ENCODE measurements around the gene HACL1. TPM values are rescaled to one million over a fixed set of nuclear protein-coding genes. Genes with fewer than 3 reads are reported as not detected.
"Not testable (repeated sequence)": the region's sequence is repeated elsewhere in the genome, so short reads cannot be mapped to it uniquely, and the experiment has no call there.

The HACL1 gene
- total RNA-seq, 1 experiment from 2014 or later, result 18.6 TPM

GRCh38 chr3:15536856-15537255, 64.5 kb downstream of the HACL1 start:
- DNase-seq (ENCODE audit: low spot score), result no peak
- ChIA-PET CTCF (no interaction called here), POLR2A (ENCODE audit: low non-redundant PET) (no interaction called here)
- Histone ChIP-seq H3K9me3 (ENCODE audit: low read depth, low read length, poor library complexity, severe bottlenecking) (no peaks in the 10 kb centered on the region), H3K36me3 (ENCODE audit: insufficient read depth, low read length, poor library complexity, severe bottlenecking) (no peaks in the 10 kb centered on the region), H3K27me3 (replicated peaks; ENCODE audit: insufficient read depth, low read depth, low read length, poor library complexity) (no peaks in the 10 kb centered on the region), H3K27ac (ENCODE audit: low read depth, low read length, poor library complexity, severe bottlenecking) (no peak overlapping the region), H3K4me1 (ENCODE audit: insufficient read depth, low read length, poor library complexity, severe bottlenecking) (no peaks in the 10 kb centered on the region), H3K4me3 (ENCODE audit: low read depth, low read length, poor library complexity, severe bottlenecking) (no peak overlapping the region)
- TF ChIP-seq CTCF (conservative IDR thresholded peaks at IDR 0.05; ENCODE audit: low read depth, low read length) (no peak), EZH2 (IDR thresholded peaks at IDR 0.05; ENCODE audit: borderline replicate concordance, low read depth, low read length, poor library complexity, severe bottlenecking) (no peak)
- BruUV-seq (replicated peaks), result no TSS peak
- intact Hi-C loops (cut with micrococcal nuclease; ENCODE audit: unreplicated experiment), result no loop called here

- BruUV-seq (replicated peaks), result no TSS peak
Measured at GRCh38 chr3:15535732-15536131, 65.6 kb downstream of the HACL1 start.

GRCh38 chr3:15532614-15533013, 68.8 kb downstream of the HACL1 start:
- H3K27me3 ChIP-seq (replicated peaks; ENCODE audit: insufficient read depth, low read depth, low read length, poor library complexity); H3K36me3 ChIP-seq (ENCODE audit: insufficient read depth, low read length, poor library complexity, severe bottlenecking); intact Hi-C loops (cut with micrococcal nuclease; ENCODE audit: unreplicated experiment); CTCF ChIA-PET; BruUV-seq (replicated peaks); H3K27ac ChIP-seq (ENCODE audit: low read depth, low read length, poor library complexity, severe bottlenecking); H3K9me3 ChIP-seq (ENCODE audit: low read depth, low read length, poor library complexity, severe bottlenecking); H3K4me1 ChIP-seq (ENCODE audit: insufficient read depth, low read length, poor library complexity, severe bottlenecking); H3K4me3 ChIP-seq (ENCODE audit: low read depth, low read length, poor library complexity, severe bottlenecking); DNase-seq (ENCODE audit: low spot score); POLR2A ChIA-PET (ENCODE audit: low non-redundant PET): not testable (repeated sequence)

More at GRCh38 chr3:15535732-15536131, 65.6 kb downstream of the HACL1 start:
- POLR2A ChIA-PET (ENCODE audit: low non-redundant PET), result no interaction called here
- no peak for TF ChIP-seq CTCF (conservative IDR thresholded peaks at IDR 0.05; ENCODE audit: low read depth, low read length)
- no peak for TF ChIP-seq EZH2 (IDR thresholded peaks at IDR 0.05; ENCODE audit: borderline replicate concordance, low read depth, low read length, poor library complexity, severe bottlenecking)
- CTCF ChIA-PET, result no interaction called here
- no peak for DNase-seq (ENCODE audit: low spot score)
- Histone ChIP-seq H3K9me3 (ENCODE audit: low read depth, low read length, poor library complexity, severe bottlenecking) (no peaks in the 10 kb centered on the region), H3K36me3 (ENCODE audit: insufficient read depth, low read length, poor library complexity, severe bottlenecking) (no peaks in the 10 kb centered on the region), H3K27me3 (replicated peaks; ENCODE audit: insufficient read depth, low read depth, low read length, poor library complexity) (no peaks in the 10 kb centered on the region), H3K4me1 (ENCODE audit: insufficient read depth, low read length, poor library complexity, severe bottlenecking) (no peaks in the 10 kb centered on the region), H3K4me3 (ENCODE audit: low read depth, low read length, poor library complexity, severe bottlenecking) (no peak overlapping the region), H3K27ac (ENCODE audit: low read depth, low read length, poor library complexity, severe bottlenecking) (no peak overlapping the region)
- intact Hi-C loops (cut with micrococcal nuclease; ENCODE audit: unreplicated experiment), result no loop called here

DNA sequence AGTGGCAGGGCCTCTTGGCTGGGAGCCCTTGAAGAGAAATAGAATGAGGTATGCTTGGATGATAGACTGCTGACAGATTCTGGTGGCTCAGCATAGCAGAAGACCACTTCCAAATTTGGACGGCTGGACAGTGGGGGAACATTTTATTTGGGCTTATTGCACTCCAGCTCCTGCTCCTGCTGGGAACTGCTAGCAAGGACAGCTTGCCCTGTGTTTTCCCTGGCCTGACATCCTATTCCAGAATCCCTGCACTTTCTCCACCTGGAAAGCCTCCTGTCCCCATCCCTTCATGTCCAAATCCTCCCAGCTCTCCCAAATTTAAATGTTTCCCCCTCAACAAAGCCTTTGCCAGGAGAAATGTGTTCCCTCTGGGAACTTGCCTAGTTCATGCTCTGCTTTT, 70.0 kb downstream of the HACL1 start:
- Histone ChIP-seq H3K27ac (ENCODE audit: low read depth, low read length, poor library complexity, severe bottlenecking) (no peak overlapping the region), H3K4me3 (ENCODE audit: low read depth, low read length, poor library complexity, severe bottlenecking) (no peak overlapping the region), H3K9me3 (ENCODE audit: low read depth, low read length, poor library complexity, severe bottlenecking) (no peaks in the 10 kb centered on the region), H3K4me1 (ENCODE audit: insufficient read depth, low read length, poor library complexity, severe bottlenecking) (no peaks in the 10 kb centered on the region), H3K27me3 (replicated peaks; ENCODE audit: insufficient read depth, low read depth, low read length, poor library complexity) (no peaks in the 10 kb centered on the region), H3K36me3 (ENCODE audit: insufficient read depth, low read length, poor library complexity, severe bottlenecking) (no peaks in the 10 kb centered on the region)
- POLR2A ChIA-PET (ENCODE audit: low non-redundant PET), result no interaction called here
- no peak for TF ChIP-seq EZH2 (IDR thresholded peaks at IDR 0.05; ENCODE audit: borderline replicate concordance, low read depth, low read length, poor library complexity, severe bottlenecking)
- TF ChIP-seq CTCF (conservative IDR thresholded peaks at IDR 0.05; ENCODE audit: low read depth, low read length), result no peak
- CTCF ChIA-PET, result no interaction called here
- DNase-seq (ENCODE audit: low spot score), result no peak
- intact Hi-C loops (cut with micrococcal nuclease; ENCODE audit: unreplicated experiment), result no loop called here
- BruUV-seq (replicated peaks), result no TSS peak
